Astrocyte (in vitro differentiated cells and primary cell): ENCODE results near the gene PIM3.

Source experiments
- EZH2 ChIP-seq: IDR thresholded peaks from 2 replicates; pipeline ENCODE4 v1.6.1; 2012; ENCODE audit warnings: mild to moderate bottlenecking, low read length, inconsistent platforms; ENCODE audit not compliant: insufficient read depth
- TF ChIP-seq, protein P1 (sequence below): IDR thresholded peaks from 2 replicates; pipeline ENCODE4 v1.5.1; 2011; ENCODE audit warnings: low read depth, mild to moderate bottlenecking, inconsistent platforms, low read length, moderate library complexity; ENCODE audit not compliant: insufficient read depth

DNA sequence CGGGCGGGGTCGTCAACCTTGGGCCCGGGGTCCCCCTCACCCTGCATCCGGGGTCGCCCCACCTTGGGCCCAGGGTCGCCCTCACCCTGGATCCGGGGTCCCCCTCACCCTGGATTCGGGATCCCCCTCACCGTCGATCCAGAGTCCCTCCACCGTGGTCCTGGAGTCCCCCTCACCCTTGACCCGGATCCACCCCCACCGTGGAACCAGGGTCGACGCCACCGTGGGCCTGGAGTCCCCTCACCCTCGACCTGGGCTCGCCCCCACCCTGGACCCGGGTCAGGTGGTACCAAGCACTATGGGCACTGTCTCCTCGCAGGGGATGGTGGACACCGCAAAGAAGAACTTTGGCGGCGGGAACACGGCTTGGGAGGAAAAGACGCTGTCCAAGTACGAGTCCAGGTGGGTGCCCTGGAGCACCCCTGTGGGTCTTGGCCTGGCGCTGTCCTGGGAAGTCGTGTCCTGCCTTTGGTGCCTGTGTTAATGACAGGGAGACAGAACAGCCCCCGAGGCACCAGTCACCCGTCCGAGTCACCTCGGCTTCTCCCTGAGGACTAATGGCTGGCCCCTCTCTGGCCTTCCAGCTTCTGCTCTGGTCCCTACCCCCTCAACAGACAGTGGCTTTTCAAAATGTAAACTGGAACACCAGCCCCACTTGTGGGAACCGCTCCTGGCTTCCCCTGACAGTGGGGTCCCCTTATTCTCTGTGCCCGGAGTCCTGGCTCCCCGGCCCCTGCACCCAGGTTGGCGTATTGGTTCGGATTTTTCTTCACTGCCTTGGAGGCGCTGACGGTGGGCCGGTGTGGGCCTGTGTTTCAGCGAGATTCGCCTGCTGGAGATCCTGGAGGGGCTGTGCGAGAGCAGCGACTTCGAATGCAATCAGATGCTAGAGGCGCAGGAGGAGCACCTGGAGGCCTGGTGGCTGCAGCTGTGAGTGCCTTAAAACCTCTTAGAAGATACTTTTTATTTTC, 41.4 kb upstream of the PIM3 start:
- TF ChIP-seq, protein P1, sequence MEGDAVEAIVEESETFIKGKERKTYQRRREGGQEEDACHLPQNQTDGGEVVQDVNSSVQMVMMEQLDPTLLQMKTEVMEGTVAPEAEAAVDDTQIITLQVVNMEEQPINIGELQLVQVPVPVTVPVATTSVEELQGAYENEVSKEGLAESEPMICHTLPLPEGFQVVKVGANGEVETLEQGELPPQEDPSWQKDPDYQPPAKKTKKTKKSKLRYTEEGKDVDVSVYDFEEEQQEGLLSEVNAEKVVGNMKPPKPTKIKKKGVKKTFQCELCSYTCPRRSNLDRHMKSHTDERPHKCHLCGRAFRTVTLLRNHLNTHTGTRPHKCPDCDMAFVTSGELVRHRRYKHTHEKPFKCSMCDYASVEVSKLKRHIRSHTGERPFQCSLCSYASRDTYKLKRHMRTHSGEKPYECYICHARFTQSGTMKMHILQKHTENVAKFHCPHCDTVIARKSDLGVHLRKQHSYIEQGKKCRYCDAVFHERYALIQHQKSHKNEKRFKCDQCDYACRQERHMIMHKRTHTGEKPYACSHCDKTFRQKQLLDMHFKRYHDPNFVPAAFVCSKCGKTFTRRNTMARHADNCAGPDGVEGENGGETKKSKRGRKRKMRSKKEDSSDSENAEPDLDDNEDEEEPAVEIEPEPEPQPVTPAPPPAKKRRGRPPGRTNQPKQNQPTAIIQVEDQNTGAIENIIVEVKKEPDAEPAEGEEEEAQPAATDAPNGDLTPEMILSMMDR, result no peak
- TF ChIP-seq EZH2, result no peak
